HFFc6 (cell line): ENCODE results near the gene RBM8A. TPM values are rescaled to one million over a fixed set of nuclear protein-coding genes. Genes with fewer than 3 reads are reported as not detected.

Source experiments
- DNase-seq: peaks from one replicate; pipeline ENCODE4 v3.0.0-alpha.2; 2018
- H3K27ac Mint-ChIP-seq: 2 replicates; pipeline ENCODE4 v1.8.0; 2020; ENCODE audit warnings: mild to moderate bottlenecking, mixed read lengths
- H3K27me3 Mint-ChIP-seq: 2 replicates; pipeline ENCODE4 v1.8.0; 2021; ENCODE audit warnings: mild to moderate bottlenecking, moderate library complexity, mixed read lengths; ENCODE audit not compliant: insufficient read depth
- H3K36me3 Mint-ChIP-seq: 2 replicates; pipeline ENCODE4 v1.8.0; 2021; ENCODE audit warnings: low read depth, mixed read lengths
- H3K4me1 Mint-ChIP-seq: 2 replicates; pipeline ENCODE4 v1.8.0; 2020; ENCODE audit warnings: low read depth, mixed read lengths
- H3K4me3 Mint-ChIP-seq: 2 replicates; pipeline ENCODE4 v1.8.0; 2020; ENCODE audit warnings: mild to moderate bottlenecking, moderate library complexity, mixed read lengths
- H3K9me3 Mint-ChIP-seq: 2 replicates; pipeline ENCODE4 v1.8.0; 2020; ENCODE audit warnings: mild to moderate bottlenecking, mixed read lengths
- CTCF ChIP-seq: fragments of 200-600 bp; sonication (generic); IDR thresholded peaks from 2 replicates; pipeline ENCODE4 v1.5.0; 2021; ENCODE audit warnings: antibody characterized with exemption, mild to moderate bottlenecking
- total RNA-seq, 6 experiments: library from RNA; stranded (reverse); fragmentation: NEBNext Ultra II Directional; extraction: Animal tissue kit (Norgen Biotek cat#: 25700); gene quantifications; 2 replicates in 1 of 6; 3 replicates in 5 of 6; pipeline ENCODE4 v1.2.3, GENCODE V29; 2021

RBM8A gene
- total RNA-seq, 6 experiments from 2014 or later: 135 to 166 (median 157) TPM

GRCh38 chr1:145895471-145895870 is 31.8 kb downstream of the RBM8A start:
- Mint-ChIP-seq H3K36me3 (peaks cover 6% of the 10 kb centered on the region; the same call in 1 of the 2 replicates), H3K27me3 (peaks cover 1% of the 10 kb centered on the region; the same call in 1 of the 2 replicates), H3K27ac (no peak overlapping the region), H3K4me1 (peaks cover 31% of the 10 kb centered on the region), H3K9me3 (no peaks in the 10 kb centered on the region), H3K4me3 (no peak overlapping the region)
- no peak for DNase-seq
- no peak for TF ChIP-seq CTCF

GRCh38 chr1:145893306-145894055 is 33.8 kb downstream of the RBM8A start:
- DNase-seq: no peak
- H3K4me3 Mint-ChIP-seq: no peak overlapping the region
- peaks cover 6% of the 10 kb centered on the region; the same call in 1 of the 2 replicates for H3K36me3 Mint-ChIP-seq
- peaks cover 1% of the 10 kb centered on the region; the same call in 1 of the 2 replicates for H3K27me3 Mint-ChIP-seq
- H3K9me3 Mint-ChIP-seq: no peaks in the 10 kb centered on the region
- H3K27ac Mint-ChIP-seq: peak overlapping the region; percentile 100
- TF ChIP-seq CTCF: no peak
- peaks cover 31% of the 10 kb centered on the region for H3K4me1 Mint-ChIP-seq

- H3K36me3 Mint-ChIP-seq: peaks cover 2% of the 10 kb centered on the region; the same call in 1 of the 2 replicates
- peak; percentile 10 for DNase-seq
- H3K4me3 Mint-ChIP-seq: peak overlapping the region; percentile 87
These were observed 34.7 kb downstream of the RBM8A start for GRCh38 chr1:145892486-145893087.

GRCh38 chr1:145891587-145892485 is 35.4 kb downstream of the RBM8A start:
- peak; percentile 100 for DNase-seq
- peak overlapping the region; percentile 100 for H3K27ac Mint-ChIP-seq
- H3K4me3 Mint-ChIP-seq: peak overlapping the region; percentile 87
- H3K9me3 Mint-ChIP-seq: no peaks in the 10 kb centered on the region
- no peaks in the 10 kb centered on the region for H3K27me3 Mint-ChIP-seq
- H3K4me1 Mint-ChIP-seq: peaks cover 31% of the 10 kb centered on the region
- TF ChIP-seq CTCF: peak; percentile 97
- H3K36me3 Mint-ChIP-seq: no peaks in the 10 kb centered on the region

More at GRCh38 chr1:145892486-145893087, 34.7 kb downstream of the RBM8A start:
- peaks cover 31% of the 10 kb centered on the region for H3K4me1 Mint-ChIP-seq
- no peaks in the 10 kb centered on the region for H3K9me3 Mint-ChIP-seq
- peak overlapping the region; percentile 100 for H3K27ac Mint-ChIP-seq
- TF ChIP-seq CTCF: no peak
- H3K27me3 Mint-ChIP-seq: no peaks in the 10 kb centered on the region

- Mint-ChIP-seq H3K27me3 (no peaks in the 10 kb centered on the region), H3K36me3 (no peaks in the 10 kb centered on the region), H3K4me3 (no peak overlapping the region; the same call in 1 of the 2 replicates), H3K4me1 (peaks cover 38% of the 10 kb centered on the region), H3K9me3 (no peaks in the 10 kb centered on the region), H3K27ac (peak overlapping the region; percentile 100)
- TF ChIP-seq CTCF: no peak
- DNase-seq: no peak
These were observed 36.1 kb downstream of the RBM8A start for GRCh38 chr1:145891143-145891542.
